ENCODE measurements around the gene SWI5.

The SWI5 gene

DNA sequence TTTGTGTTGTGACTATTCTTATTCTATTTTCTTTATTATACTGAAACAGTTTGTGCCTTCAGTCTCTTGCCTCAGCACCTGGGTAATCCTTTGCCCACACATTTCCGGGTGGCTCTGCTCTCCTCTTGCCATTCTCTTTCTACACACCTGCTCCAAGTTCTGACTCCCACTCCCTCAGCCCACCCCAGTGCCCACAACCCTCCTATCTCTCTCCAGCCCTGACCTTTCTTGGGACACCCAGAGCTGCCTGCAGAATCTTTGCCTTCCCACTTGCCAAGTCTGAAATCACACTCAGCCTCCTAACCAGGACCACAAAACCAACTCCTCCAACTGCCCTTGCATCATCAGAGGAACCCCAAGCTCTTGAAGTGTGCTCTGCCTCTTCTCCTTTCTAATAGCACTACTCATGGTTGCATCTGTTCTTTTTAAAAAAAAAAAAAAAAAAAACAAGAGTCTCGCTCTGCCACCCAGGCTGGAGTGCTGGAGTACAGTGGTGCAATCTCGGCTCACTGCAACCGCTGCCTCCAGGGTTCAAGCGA, 4.1 kb downstream of the SWI5 start:
- no peak for DNase-seq (ENCODE audit: insufficient read length, low spot score)
- no peak for TF ChIP-seq POLR2A (IDR thresholded peaks at IDR 0.05; ENCODE audit: low read depth, low read length)
- no peak for FAIRE-seq

DNA sequence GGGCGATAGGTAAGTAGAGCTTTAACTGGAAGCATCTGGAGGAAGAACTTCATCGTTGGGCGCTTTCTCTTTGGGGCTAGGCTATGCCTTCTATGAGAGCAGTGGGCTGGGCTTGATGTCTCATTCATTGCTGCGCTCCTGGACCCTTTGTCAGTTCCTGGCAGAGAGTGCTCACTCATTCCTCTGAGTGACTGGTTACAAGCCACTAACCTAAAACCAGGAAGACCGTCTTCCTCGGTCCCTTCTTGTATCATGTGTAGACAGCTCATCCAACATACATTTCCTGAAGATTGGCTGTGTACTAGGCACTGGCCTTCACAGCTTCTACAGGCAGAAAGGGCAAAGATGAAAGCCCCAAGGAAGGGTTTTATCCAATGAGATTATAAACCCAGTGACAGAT, 6.4 kb downstream of the SWI5 start:
- TF ChIP-seq POLR2A (IDR thresholded peaks at IDR 0.05; ENCODE audit: low read depth, low read length) = no peak
- FAIRE-seq = no peak

GRCh38 chr9:128285033-128285784, 9.1 kb downstream of the SWI5 start:
- no peak for TF ChIP-seq POLR2A (IDR thresholded peaks at IDR 0.05; ENCODE audit: low read depth, low read length)
- FAIRE-seq = no peak

More for the DNA sequence above, 6.4 kb downstream of the SWI5 start:
- no peak for DNase-seq (ENCODE audit: insufficient read length, low spot score)

DNA sequence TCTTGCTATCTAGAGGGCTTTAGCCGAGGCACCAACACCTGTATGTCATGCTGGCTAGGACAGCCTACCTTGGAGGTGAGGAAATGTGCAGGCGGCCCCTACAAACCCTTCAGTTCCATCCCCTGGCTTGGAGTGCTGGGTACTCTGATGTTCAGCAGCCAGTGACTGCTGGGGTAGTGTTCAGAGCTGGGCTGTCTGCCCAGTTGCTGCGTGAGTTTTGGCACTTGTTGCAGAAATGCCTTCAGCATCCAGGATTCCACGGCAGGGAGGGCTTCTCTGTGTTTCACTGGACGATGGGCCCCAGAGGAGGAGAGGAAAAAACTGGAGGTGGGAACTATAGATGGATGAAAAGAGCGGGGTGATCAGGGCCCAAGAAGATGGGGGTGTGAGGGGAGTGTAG, 10.4 kb downstream of the SWI5 start:
- DNase-seq (ENCODE audit: insufficient read length, low spot score) = no peak
- no peak for FAIRE-seq
- TF ChIP-seq POLR2A (IDR thresholded peaks at IDR 0.05; ENCODE audit: low read depth, low read length) = no peak

More at GRCh38 chr9:128285033-128285784, 9.1 kb downstream of the SWI5 start:
- no peak for DNase-seq (ENCODE audit: insufficient read length, low spot score)

DNA sequence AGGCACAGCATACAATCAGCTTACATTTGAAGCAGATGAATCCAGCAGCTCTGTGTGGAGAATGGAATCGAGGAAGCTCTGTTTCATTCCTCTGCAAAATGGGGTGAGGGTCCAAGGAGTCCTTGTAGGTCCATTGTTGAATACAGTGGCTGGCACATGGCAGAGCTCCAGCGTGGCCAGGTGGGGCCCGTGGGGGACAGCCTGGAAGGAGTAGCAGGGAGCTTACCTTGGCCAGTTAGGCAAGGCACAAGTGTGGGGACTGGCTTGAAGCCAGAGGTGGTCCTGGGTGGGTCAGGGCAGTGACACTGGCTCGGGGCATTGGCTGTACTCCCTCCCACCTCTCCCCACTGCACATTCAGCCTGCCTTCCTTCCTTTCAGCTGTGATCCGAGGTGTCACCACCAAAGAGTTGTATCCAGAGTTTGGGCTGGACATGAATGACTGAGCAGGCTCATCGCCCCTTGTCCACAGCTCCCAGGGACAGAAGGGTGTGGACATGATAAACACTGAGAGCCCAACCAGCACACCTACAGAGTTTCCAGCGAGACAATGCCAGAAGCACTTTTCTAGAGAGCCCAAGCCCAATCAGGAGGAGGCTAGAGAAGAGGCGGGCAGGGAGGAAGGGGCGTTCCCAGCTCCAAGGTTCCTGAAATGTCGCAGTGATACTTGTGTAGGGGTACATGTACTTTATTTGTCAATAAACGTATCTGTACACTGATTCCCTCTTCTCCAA, 12.4 kb downstream of the SWI5 start:
- DNase-seq (ENCODE audit: insufficient read length, low spot score) (no peak), FAIRE-seq (no peak)
- TF ChIP-seq POLR2A (IDR thresholded peaks at IDR 0.05; ENCODE audit: low read depth, low read length) = peak; percentile 25; the same call in 1 of the 2 replicates

DNA sequence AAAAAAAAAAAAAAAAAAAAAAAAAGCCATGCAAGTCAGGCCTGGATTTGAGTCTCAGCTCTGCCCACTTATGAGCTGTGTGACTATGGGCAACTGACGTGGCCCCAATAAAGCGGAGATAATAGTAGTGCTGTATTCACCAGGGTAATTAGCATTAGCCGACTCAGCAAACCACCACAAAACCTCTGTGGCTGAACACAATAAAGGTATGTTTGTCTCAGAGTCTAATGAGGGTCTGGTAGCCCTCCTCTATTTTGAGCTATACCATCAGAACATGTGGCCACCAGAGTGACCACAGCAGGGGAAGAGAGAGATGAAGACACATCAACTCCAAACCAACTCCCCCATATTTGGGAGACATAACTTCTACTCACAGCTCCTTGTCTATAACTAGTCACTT, 15.9 kb downstream of the SWI5 start:
- FAIRE-seq = no peak
- TF ChIP-seq POLR2A (IDR thresholded peaks at IDR 0.05; ENCODE audit: low read depth, low read length) = no peak
- DNase-seq (ENCODE audit: insufficient read length, low spot score) = no peak

- no peak for TF ChIP-seq POLR2A (IDR thresholded peaks at IDR 0.05; ENCODE audit: low read depth, low read length)
- FAIRE-seq = no peak
- no peak for DNase-seq (ENCODE audit: insufficient read length, low spot score)
Observed at GRCh38 chr9:128293091-128293490, 17.0 kb downstream of the SWI5 start.

- FAIRE-seq = no peak
- no peak for TF ChIP-seq POLR2A (IDR thresholded peaks at IDR 0.05; ENCODE audit: low read depth, low read length)
- no peak for DNase-seq (ENCODE audit: insufficient read length, low spot score)
Observed at GRCh38 chr9:128294142-128294541, 18.1 kb downstream of the SWI5 start.

- no peak for FAIRE-seq
- no peak for DNase-seq (ENCODE audit: insufficient read length, low spot score)
- TF ChIP-seq POLR2A (IDR thresholded peaks at IDR 0.05; ENCODE audit: low read depth, low read length) = no peak
Observed at GRCh38 chr9:128296340-128297220, 20.5 kb downstream of the SWI5 start.

GRCh38 chr9:128297221-128297773, 21.2 kb downstream of the SWI5 start:
- FAIRE-seq = no peak
- TF ChIP-seq POLR2A (IDR thresholded peaks at IDR 0.05; ENCODE audit: low read depth, low read length) = no peak
- no peak for DNase-seq (ENCODE audit: insufficient read length, low spot score)

DNA sequence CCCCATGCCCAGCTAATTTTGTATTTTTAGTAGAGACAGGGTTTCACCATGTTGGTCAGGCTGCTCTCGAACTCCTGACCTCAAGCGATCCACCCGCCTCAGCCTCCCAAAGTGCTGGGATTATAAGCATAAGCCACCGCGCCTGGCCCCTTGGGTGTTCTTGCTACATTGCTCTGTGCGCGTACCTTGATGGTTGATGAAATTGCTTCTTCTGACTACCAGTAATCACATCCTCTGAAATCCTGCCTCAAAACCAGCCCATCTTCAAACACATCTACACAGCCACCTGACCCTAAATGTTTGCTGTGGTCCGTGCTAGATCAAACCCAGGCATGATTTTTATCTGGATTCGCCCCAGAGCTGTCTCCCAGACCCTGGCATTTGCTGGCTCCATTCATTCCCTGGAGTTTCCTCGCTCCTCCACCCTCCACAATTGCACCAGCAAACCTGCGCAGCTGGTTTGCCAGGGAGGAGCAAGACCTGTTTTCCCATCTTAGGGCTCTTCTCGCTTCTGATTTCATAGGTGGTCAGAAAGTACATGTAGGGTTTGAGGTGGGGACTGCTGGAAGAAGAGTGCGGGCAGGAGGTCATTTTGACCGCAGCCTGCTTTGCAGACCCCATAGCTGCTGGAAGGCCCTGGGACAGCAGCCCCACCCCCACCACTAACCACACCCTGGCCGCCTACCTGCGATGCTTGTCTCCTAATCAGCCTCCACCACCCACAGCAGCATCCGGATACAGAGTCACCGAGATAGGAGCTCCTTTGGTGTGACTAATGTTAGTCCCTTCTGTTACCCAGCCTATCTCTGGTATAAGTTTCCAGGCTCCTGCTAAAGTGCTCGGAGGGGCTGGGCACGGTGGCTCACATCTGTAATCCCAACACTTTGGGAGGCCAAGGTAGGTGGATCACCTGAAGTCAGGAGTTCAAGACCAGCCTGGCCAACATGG, 22.7 kb downstream of the SWI5 start:
- DNase-seq (ENCODE audit: insufficient read length, low spot score) (no peak), FAIRE-seq (no peak)
- TF ChIP-seq POLR2A (IDR thresholded peaks at IDR 0.05; ENCODE audit: low read depth, low read length) = no peak

- no peak for DNase-seq (ENCODE audit: insufficient read length, low spot score)
- TF ChIP-seq POLR2A (IDR thresholded peaks at IDR 0.05; ENCODE audit: low read depth, low read length) = no peak
- no peak for FAIRE-seq
Observed at GRCh38 chr9:128304136-128304970, 28.3 kb downstream of the SWI5 start.

Measured in H54 (cell line).